ENCODE measurements around the gene CALML4.
A peak's percentile ranks its signal among the peaks of the same experiment; 100 is the strongest.

The CALML4 gene

DNA sequence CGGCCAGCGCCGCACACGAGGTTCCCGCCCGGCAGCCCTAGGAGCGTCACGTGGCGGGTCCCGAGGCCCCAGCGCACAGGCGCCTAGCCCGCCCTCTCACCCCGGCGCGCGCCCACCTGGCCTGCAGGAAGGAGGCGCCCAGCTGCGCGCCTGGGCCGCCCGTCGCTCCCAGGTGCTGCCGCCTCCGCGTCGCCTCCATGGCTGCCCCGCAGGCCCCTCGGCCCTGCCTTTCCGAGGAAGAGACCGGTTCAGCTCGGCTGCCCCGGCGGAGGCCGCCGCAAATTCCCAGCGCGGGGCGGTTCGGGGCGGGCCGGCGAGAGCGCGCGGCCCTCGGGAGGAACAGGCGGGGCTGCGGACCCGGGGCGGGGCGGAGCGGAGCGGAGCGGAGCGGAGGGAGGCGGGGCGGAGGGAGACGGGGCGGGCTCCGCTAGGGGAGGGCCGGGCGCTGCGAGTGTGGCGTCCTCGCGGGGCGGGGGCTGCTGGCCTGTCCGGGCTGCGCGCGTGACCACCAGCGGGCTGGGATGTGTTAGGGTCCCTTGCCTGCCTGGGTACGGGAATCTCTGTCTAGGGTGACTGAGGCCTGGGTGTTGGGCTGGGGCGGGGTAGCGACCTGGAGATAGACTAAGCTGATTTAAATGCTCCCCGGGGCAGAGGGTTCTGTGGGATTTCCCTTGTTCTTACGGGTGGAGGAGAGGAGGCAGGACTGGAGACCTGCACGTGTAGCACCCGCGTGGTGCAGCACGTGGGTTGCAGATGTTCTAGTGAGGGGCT is 24.4 kb upstream of the CALML4 start, which contains the start of gene CLN6:
CLN6 (minus strand) TSS at position 343 of the 771 bp plus-strand sequence; CDS start at position 199, 144 bp downstream.
- Histone ChIP-seq H3K9me2 (ENCODE audit: low read depth, low read length) (no peaks in the 10 kb centered on the region), H3K36me3 (ENCODE audit: insufficient read depth, low read length) (no peaks in the 10 kb centered on the region), H3K4me2 (ENCODE audit: low read length) (peak within 1 kb of the TSS; percentile 73), H3K27ac (ENCODE audit: low read depth, low read length, poor library complexity, severe bottlenecking) (peak within 1 kb of the TSS; percentile 52), H3K79me2 (ENCODE audit: insufficient read depth, low read length) (peaks cover 37% of the 10 kb centered on the region), H3K4me3 (ENCODE audit: low read depth, low read length, poor library complexity, severe bottlenecking) (peak within 1 kb of the TSS; percentile 77), H2AFZ (ENCODE audit: low read length) (no peak within 1 kb of the TSS), H3K27me3 (ENCODE audit: insufficient read depth, low read length) (no peaks in the 10 kb centered on the region), H3K9ac (ENCODE audit: low read length) (peak within 1 kb of the TSS; percentile 83), H3K4me1 (ENCODE audit: insufficient read depth, low read length, severe bottlenecking) (peaks cover 42% of the 10 kb centered on the region), H4K20me1 (ENCODE audit: insufficient read depth, low read length) (no peaks in the 10 kb centered on the region), H3F3A (ENCODE audit: insufficient read depth, low read length) (no peaks in the 10 kb centered on the region), H3K9me3 (ENCODE audit: low read length) (no peaks in the 10 kb centered on the region)
- TF ChIP-seq, protein P1, sequence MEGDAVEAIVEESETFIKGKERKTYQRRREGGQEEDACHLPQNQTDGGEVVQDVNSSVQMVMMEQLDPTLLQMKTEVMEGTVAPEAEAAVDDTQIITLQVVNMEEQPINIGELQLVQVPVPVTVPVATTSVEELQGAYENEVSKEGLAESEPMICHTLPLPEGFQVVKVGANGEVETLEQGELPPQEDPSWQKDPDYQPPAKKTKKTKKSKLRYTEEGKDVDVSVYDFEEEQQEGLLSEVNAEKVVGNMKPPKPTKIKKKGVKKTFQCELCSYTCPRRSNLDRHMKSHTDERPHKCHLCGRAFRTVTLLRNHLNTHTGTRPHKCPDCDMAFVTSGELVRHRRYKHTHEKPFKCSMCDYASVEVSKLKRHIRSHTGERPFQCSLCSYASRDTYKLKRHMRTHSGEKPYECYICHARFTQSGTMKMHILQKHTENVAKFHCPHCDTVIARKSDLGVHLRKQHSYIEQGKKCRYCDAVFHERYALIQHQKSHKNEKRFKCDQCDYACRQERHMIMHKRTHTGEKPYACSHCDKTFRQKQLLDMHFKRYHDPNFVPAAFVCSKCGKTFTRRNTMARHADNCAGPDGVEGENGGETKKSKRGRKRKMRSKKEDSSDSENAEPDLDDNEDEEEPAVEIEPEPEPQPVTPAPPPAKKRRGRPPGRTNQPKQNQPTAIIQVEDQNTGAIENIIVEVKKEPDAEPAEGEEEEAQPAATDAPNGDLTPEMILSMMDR (IDR thresholded peaks at IDR 0.05; ENCODE audit: low read length) = no peak
- TF ChIP-seq EZH2 (IDR thresholded peaks at IDR 0.05; ENCODE audit: borderline replicate concordance, low read length) = no peak

DNA sequence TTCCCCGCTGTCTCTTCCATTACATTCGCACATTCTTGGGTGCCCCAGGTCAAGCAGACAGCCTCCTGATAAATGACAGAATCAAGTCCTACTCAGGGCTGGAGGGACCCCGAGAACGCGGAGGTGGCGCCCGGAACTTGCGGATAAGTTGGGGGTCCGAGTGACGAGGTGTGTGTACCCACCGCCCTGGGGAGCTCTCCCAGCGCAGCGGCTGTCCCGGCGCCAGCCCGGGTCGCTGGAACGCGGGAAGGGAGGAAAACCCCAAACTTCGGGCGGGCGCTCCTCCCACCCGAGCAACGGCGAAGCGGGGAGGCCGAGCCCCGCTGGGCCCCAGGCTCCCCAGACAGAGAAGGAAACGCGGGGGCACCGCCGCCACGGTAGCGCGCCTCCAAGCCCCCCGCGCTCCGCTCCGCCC is 23.8 kb upstream of the CALML4 start:
- no peak for TF ChIP-seq EZH2 (IDR thresholded peaks at IDR 0.05; ENCODE audit: borderline replicate concordance, low read length)
- TF ChIP-seq, protein P1 (IDR thresholded peaks at IDR 0.05; ENCODE audit: low read length) = no peak
- Histone ChIP-seq H3K27ac (ENCODE audit: low read depth, low read length, poor library complexity, severe bottlenecking) (peak overlapping the region; percentile 52), H3K79me2 (ENCODE audit: insufficient read depth, low read length) (peaks cover 43% of the 10 kb centered on the region), H3F3A (ENCODE audit: insufficient read depth, low read length) (no peaks in the 10 kb centered on the region), H3K9ac (ENCODE audit: low read length) (peak overlapping the region; percentile 83), H3K36me3 (ENCODE audit: insufficient read depth, low read length) (no peaks in the 10 kb centered on the region), H2AFZ (ENCODE audit: low read length) (no peak overlapping the region), H3K4me2 (ENCODE audit: low read length) (peak overlapping the region; percentile 73), H4K20me1 (ENCODE audit: insufficient read depth, low read length) (no peaks in the 10 kb centered on the region), H3K9me2 (ENCODE audit: low read depth, low read length) (no peaks in the 10 kb centered on the region), H3K4me3 (ENCODE audit: low read depth, low read length, poor library complexity, severe bottlenecking) (peak overlapping the region; percentile 77), H3K4me1 (ENCODE audit: insufficient read depth, low read length, severe bottlenecking) (peaks cover 43% of the 10 kb centered on the region), H3K9me3 (ENCODE audit: low read length) (no peaks in the 10 kb centered on the region), H3K27me3 (ENCODE audit: insufficient read depth, low read length) (no peaks in the 10 kb centered on the region)

- peak overlapping the region; percentile 77 for H3K4me3 ChIP-seq (ENCODE audit: low read depth, low read length, poor library complexity, severe bottlenecking)
- peak overlapping the region; percentile 73 for H3K4me2 ChIP-seq (ENCODE audit: low read length)
- H3K79me2 ChIP-seq (ENCODE audit: insufficient read depth, low read length) = peaks cover 48% of the 10 kb centered on the region
- no peaks in the 10 kb centered on the region for H4K20me1 ChIP-seq (ENCODE audit: insufficient read depth, low read length)
- H3K27me3 ChIP-seq (ENCODE audit: insufficient read depth, low read length) = no peaks in the 10 kb centered on the region
- H2AFZ ChIP-seq (ENCODE audit: low read length) = no peak overlapping the region
- H3F3A ChIP-seq (ENCODE audit: insufficient read depth, low read length) = no peaks in the 10 kb centered on the region
- no peaks in the 10 kb centered on the region for H3K9me2 ChIP-seq (ENCODE audit: low read depth, low read length)
- TF ChIP-seq, protein P1 (IDR thresholded peaks at IDR 0.05; ENCODE audit: low read length) = no peak
- no peak for TF ChIP-seq EZH2 (IDR thresholded peaks at IDR 0.05; ENCODE audit: borderline replicate concordance, low read length)
- H3K9me3 ChIP-seq (ENCODE audit: low read length) = no peaks in the 10 kb centered on the region
- H3K4me1 ChIP-seq (ENCODE audit: insufficient read depth, low read length, severe bottlenecking) = peaks cover 43% of the 10 kb centered on the region
- H3K9ac ChIP-seq (ENCODE audit: low read length) = peak overlapping the region; percentile 83
- H3K27ac ChIP-seq (ENCODE audit: low read depth, low read length, poor library complexity, severe bottlenecking) = peak overlapping the region; percentile 52
- H3K36me3 ChIP-seq (ENCODE audit: insufficient read depth, low read length) = peaks cover 3% of the 10 kb centered on the region; the same call in 1 of the 2 replicates
Measured at GRCh38 chr15:68228143-68228970, 23.2 kb upstream of the CALML4 start.

Data from OCI-LY1 (cell line).